GM18505 (cell line): ENCODE results near the gene CAMK4.

Experiments used
- ATAC-seq: cut with Tn5 transposase; IDR thresholded peaks from one replicate; pipeline ENCODE4 v1.9.1; 2021; ENCODE audit not compliant: unreplicated experiment
- POLR2A ChIP-seq: IDR thresholded peaks from 4 replicates; pipeline ENCODE4 v1.6.1; 2011; ENCODE audit warnings: borderline replicate concordance; ENCODE audit not compliant: insufficient read depth, insufficient read length; ENCODE audit errors: extremely low read depth

The CAMK4 gene

DNA sequence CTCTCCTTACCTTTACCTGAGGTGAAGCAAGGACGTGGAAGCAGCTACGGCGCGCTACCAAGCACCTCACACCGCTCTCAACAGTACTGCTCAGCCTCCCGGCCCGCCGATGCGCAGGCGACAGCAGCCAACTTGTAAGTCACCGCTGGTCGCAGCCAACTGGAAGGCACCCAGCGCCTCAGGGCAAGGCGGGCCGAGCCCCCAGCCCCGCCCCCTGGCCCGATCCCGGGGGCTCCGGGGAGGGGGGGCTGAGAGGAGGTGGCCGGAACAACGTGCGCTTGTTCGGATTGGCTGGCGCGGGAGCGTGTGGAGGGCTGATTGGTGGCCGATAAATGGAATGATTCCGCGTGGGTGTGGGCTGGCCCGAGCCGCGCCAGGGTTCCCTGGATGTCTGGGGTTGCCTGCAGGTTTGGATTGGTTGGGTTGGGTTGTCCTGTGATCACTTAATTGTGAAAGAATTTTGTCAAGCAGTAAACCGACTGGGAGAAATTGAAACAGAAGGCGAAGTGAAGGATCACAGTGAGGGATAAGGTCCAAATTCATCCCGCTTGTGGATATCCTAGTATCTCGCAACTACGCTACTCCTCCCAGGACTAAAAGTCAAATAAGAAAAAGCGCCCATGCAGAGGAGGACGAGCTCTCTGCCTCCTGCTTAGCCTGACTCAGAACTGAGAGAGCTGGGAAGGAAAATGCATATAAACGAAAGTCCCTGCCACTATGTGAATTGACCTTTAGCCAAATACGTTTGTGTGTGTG lies 288.4 kb downstream of the CAMK4 start, which contains the start of gene STARD4:
STARD4 (minus strand) TSS at position 161 of the 756 bp plus-strand sequence. CDS start 5,102 bp downstream, outside the sequence.
- ATAC-seq, result peak; percentile 91
- peak; percentile 99 for TF ChIP-seq POLR2A

DNA sequence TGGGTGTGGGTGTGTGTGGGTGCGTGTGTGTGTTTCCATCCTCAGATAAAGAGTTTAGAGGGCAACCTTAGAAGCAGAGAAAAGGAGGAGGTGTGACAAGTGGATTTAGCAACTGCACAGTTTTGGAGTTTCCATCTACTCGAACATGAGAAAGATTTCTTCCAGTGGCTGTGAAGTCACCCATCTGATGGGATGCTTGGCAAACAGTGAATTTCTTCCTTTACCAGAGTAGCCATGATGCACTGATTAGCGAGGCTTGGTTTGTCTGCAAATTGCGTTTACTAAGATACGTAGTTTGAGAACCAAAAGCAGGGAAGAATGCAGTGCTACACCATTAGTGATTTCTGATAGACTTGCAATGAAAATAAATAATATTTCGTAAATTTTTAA lies 288.9 kb downstream of the CAMK4 start:
- no peak for TF ChIP-seq POLR2A
- ATAC-seq, result no peak

DNA sequence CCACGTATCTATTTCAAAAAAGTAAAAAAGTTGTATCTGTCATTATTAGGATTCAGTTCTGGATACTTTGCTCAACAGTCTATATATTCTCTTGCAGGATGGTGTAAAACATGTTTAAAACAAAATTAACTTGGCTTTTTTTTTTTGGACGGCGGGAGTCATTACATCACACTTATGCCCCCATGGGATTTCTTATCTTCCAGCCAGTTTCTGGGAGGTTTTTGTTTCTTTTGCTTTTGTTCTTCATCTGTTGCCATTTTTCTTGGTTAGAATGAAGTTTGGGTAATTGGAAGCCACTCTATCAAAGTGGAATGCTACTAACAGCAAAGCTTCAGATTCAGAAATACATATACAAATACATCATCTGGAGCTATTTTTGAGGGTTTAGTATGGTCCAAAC lies 289.9 kb downstream of the CAMK4 start:
- TF ChIP-seq POLR2A, result no peak
- ATAC-seq, result no peak

DNA sequence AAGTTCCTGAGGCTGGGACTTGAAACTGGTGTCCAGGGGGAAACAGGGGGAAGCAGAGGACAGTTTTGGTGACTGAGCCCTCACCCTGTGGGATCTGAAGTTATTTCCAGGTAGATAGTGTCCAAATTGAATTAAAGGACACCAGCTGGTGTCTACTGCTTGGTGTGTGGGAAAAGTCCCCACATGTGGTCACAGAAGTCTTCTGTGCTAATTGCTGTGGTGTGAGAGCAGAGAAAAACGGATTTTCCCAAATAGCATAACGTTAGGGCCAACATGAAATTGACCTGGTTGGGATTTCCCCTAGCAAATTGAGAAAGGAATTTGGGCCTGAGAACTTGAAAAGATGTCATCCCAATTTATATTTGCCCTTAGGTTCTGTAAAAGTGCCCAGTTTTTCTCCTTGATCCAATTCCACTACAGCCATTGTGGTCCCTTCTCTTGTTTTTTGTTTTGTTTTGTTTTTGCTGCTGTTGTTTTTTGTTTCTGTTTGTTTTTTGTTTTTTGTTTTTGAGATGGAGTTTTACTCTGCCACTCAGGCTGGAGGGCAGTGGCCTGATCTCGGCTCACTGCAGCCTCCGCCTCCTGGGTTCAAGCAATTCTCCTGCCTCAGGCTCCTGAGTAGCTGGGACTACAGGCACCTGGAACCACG lies 293.8 kb downstream of the CAMK4 start:
- no peak for ATAC-seq
- no peak for TF ChIP-seq POLR2A

DNA sequence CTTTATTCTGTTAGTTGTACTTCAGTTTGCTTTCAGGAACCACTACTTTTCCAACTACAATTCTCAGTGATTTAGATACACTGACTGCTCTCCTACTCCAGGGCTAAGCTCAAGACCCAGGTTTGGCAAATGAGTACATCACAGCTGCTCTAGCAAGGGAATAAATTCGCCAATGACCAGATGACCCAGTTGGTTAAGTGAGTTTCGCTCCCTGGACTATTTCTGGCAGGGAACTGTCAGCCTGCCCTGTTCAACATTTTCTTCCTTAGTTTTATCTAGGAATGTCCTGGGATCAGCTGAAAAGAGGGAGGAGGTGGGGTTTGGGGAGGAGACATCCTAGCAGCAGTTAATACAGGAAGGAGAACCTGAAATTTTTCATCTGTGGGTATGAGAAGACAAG lies 294.6 kb downstream of the CAMK4 start:
- ATAC-seq, result no peak

DNA sequence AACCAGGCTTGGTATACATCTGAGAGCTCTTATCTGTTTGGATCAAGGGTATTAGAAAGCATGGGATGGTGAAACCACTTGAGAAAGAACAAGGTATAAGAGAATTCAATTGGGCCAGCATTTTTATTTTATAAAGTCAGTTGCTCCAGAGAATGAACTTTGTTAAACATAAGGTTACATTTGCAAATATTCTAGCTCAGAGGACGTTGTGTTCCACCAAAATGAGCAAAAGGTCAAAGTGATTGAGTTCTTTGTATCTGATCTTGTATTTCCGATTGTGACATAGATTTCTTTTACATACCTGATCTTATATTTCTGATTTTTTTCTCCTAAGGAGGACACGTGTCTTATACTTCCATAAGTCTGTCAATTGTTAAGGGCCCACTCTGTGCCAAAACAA lies 296.7 kb downstream of the CAMK4 start:
- no peak for ATAC-seq
- TF ChIP-seq POLR2A, result no peak

More for the DNA sequence above, 294.6 kb downstream of the CAMK4 start:
- TF ChIP-seq POLR2A, result no peak

DNA sequence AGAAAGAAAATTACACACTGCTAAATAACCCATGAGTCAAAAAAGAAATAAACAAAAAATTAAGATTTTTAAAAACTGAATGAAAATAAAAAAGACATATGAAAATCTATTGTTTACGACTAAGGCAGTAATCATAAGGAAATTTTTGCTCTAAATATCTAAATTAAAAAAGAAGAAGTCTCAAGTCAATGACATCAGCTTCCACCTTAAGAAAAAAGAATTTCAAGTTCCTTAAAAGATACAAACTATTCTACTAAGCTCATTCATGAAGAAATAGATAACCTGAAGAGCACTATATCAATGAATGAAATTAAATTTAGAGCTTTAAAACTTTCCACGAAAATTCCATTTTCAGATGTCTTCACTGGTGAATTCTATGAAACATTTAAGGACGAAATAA lies 303.9 kb downstream of the CAMK4 start:
- no peak for ATAC-seq
- no peak for TF ChIP-seq POLR2A

DNA sequence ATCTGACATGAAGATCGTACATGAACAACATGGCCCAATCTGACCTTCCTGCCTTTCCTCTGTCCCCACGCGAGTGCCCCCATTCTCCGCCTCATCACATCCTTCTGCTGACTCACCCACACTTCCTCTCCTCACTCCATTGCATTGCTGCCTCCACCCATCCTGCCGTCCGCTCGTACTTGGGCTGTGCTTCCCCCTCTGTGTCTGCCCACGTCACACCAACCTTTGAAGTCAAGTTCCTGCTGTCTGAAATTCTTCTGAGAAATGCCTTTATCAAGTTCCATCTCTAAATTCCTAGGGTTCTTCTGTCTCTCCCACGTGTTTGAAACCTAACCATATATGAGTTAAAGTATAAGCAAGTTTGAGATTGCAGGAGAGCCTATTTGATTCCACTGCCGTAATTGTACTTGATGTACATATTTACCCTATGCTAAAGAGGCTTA lies 306.1 kb downstream of the CAMK4 start:
- ATAC-seq, result peak; percentile 95
- no peak for TF ChIP-seq POLR2A

DNA sequence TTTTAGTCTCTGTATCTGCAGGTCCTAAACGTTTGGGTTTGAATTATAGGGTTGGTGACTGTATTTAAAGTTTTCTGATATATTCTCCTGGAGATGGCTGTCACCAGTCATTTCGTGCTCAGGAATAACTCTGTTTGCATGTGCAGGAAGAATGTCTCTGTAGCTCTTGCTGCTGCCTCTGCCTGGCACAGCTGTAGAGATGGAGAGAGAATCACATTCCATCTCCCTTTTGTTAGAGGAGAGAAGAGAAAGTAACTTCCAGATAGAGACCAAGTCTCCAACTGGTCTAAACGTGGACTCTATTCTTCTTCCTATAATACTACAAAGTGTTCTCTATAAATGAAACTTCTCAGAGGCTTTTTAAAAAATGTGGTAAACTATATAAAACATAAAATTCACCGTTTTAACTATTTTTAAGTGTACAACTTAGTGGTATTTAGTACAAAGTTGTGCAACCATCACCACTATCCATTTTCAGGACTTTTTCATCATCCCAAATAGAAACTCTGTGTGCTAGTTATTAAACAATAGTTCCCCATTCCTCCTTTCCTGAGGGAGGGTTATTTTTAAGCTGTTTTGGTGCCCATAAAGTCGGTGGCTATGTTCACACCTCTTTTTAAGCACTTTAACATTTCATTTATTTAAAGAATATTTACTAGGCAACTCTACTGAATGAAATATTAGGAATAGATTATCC lies 308.9 kb downstream of the CAMK4 start:
- no peak for TF ChIP-seq POLR2A
- ATAC-seq, result no peak

DNA sequence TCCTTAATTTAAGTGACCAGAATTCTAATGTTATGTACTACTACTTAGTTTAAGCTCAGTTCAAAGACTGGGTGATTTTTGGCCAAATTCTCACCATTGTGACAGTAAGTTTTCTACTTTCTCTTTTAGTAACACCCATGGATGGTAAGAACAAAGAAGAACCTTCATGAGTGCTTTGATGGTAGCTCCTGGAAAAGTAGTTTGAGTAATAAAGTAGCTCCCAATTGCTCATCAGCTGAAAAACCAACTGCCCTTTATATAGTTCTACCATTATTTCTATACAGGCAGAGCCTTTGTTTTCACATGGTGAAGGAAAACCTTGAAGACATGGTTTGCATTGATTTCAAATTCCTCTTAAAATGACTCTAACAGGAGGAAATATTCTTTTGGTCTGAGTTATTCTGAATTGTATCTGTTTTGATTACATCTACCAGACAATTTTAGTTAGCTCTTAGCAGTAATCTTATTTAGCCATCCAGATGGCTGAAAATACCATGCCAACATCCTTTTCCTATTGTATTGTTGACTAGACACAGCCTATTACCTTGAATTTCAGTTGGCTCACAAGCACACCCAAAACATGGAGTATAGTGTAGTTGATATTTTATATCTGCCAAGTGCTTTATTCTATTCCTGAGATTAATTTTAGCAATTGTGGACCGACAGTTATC lies 311.8 kb downstream of the CAMK4 start:
- ATAC-seq, result no peak

DNA sequence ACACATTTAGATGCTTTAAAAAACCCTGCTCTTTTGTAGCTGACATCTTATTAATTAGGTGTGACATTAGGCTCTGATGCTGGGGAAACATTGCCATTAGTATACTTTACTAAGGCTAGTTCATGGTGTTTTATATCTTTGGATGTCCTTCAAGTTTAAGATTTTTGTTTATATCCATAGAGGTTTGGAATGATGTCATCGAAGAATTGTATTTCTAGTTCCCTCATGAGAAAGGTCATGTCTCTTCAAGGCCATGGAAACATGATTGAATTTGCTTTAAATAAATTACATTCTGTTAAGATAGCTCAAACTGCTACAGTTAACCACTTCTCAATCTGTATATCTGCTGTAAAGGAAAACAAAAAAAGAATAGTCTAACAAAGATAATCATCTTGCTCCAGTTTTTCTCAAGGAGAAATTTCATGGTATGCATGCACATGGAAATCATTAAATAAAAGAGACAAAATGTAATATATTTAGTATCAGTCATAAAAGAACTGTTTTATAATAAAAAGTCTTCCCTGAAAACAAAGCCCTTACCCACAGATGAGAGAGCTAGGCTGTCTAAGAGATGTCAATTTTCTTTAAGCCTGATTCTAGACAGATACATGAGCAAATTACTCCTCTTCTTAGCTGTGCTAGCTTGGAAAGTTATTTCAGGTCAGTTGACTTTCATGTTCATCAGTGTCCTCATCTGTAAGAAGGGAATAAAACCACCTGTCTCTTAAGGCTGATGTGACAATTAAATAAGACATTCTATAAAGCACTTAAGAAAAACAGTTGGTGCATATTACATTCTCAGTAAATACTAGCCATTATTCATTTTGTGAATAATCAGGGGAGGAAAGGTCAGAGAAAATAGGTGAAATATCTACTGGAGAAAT lies 313.2 kb downstream of the CAMK4 start:
- ATAC-seq, result no peak
- TF ChIP-seq POLR2A, result no peak

More for the DNA sequence above, 311.8 kb downstream of the CAMK4 start:
- no peak for TF ChIP-seq POLR2A
